HG02884 (cell line): ENCODE measurements around the gene SMC1A.

Experiments
- ATAC-seq: cut with Tn5 transposase; IDR thresholded peaks from one replicate; pipeline ENCODE4 v1.9.1; 2021; ENCODE audit warnings: mild to moderate bottlenecking, moderate library complexity; ENCODE audit not compliant: unreplicated experiment

SMC1A gene

GRCh38 chrX:53347948-53348347 is 74.5 kb downstream of the SMC1A start:
- no peak for ATAC-seq

DNA sequence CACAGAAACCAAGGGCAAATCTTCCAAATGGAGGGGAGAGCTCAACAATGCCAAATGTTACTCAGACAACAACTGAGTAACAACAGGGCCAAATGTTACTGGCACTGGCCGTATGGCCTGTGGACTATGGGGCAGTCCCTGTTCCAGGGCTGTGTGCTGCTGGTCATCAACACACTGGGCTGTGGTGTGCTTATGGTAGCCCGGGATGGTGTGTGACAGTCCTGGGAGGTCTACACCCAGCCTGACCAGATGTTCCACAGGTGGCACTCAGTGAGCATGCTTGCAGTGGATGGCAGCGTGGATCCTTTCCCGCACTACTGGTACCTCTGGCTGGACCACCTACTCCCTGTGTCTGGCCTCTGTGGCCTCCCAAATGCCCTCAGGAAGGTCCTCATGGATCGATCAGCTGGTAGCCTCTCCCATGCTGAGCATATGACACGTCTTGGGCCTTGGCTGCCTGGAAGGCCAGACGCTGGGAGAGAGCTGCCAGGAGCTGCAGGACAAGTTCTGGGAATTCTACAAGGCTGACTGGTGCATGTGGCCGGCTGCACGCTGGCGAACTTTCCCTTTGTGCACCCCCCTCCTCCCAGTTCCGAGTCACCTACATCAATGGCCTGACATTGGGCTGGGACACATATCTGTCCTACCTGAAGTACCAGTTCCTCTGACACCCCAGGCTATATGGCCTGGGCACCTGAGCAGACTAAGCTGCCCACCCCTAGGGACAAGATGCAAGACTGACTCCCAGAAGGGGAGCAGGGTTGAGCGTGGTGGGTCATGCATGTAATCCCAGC is 81.4 kb downstream of the SMC1A start:
- ATAC-seq = no peak

GRCh38 chrX:53337101-53337500 is 85.4 kb downstream of the SMC1A start:
- ATAC-seq = no peak

- no peak for ATAC-seq
Measured at GRCh38 chrX:53333853-53334252, 88.6 kb downstream of the SMC1A start.

DNA sequence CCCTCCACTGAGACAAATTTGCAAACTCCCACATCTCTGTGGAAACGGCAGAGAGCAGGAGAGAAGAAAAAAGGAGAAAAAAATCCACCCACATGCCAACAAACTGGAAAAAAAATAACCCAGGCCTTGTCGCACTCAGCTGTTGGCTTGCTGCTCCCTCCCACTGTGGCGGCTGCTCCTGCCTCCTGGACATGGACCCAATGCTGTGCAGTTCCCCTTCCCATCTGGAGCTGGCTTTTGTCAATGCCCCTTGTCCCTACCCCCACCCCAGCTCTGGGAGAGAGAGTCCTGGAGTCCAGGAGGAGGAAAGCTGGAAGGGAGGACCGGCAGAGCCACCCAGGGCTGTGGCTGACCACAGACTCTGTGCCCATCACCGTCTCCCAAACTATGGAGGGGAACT is 90.2 kb downstream of the SMC1A start:
- ATAC-seq = no peak

DNA sequence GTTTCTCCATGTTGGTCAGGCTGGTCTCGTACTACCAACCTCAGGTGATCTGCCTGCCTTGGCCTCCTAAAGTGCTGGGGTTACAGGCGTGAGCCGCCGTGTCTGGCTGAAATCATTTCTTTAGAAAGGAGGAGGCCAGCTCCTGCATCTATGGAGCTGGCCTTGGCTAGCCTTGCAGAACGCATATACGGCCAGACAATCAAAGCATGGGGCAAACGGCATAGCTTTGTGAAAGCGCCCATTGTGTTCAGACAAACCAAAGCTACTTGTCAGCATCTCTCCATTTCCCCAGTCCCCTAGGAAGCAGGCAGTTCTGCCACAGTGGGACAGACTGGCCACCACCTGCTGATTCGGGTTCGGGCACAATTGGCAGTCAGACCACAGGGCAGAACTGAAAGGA is 92.1 kb downstream of the SMC1A start:
- no peak for ATAC-seq

- no peak for ATAC-seq
Measured at GRCh38 chrX:53324803-53325202, 97.7 kb downstream of the SMC1A start.
